Stimulated activated naive CD8-positive, alpha-beta T cell treated with anti-CD3 and anti-CD28 coated beads, Interleukin-15, Interleukin-2, amounts not matched to agents 100 U/mL and 50 U/mL, for 24 hours (primary cell): ENCODE data around the gene GSTM5.
A peak's percentile ranks its signal among the peaks of the same experiment; 100 is the strongest.
"Not testable (repeated sequence)": the region's sequence is repeated elsewhere in the genome, so short reads cannot be mapped to it uniquely, and the experiment has no call there.

Experiments
- ATAC-seq: fragments of 150-1000 bp; cut with Tn5 transposase; one replicate; pipeline ENCODE4 v1.10.0; 2021
- DNase-seq: peaks from one replicate; pipeline ENCODE4 v3.0.0; 2021

The GSTM5 gene

GRCh38 chr1:109697066-109697465 lies 15.0 kb upstream of the GSTM5 start:
- no peak for ATAC-seq
- no peak for DNase-seq

- not testable (repeated sequence) for DNase-seq, ATAC-seq
Measured at GRCh38 chr1:109697861-109698260, 14.2 kb upstream of the GSTM5 start.

- not testable (repeated sequence) for DNase-seq, ATAC-seq
Measured at GRCh38 chr1:109702940-109703339, 9.1 kb upstream of the GSTM5 start.

- no peak for ATAC-seq
- no peak for DNase-seq
Measured at GRCh38 chr1:109704173-109704572, 7.9 kb upstream of the GSTM5 start.

GRCh38 chr1:109705411-109705810 lies 6.6 kb upstream of the GSTM5 start:
- DNase-seq (no peak), ATAC-seq (no peak)

GRCh38 chr1:109708949-109709348 lies 3.1 kb upstream of the GSTM5 start:
- DNase-seq: not testable (repeated sequence)

GRCh38 chr1:109709822-109710221 lies 2.2 kb upstream of the GSTM5 start:
- not testable (repeated sequence) for DNase-seq, ATAC-seq

More at GRCh38 chr1:109708949-109709348, 3.1 kb upstream of the GSTM5 start:
- ATAC-seq: not testable (repeated sequence)

GRCh38 chr1:109712321-109712864 lies 342 bp downstream of the GSTM5 start:
- no peak for DNase-seq
- peak; percentile 14 for ATAC-seq

- ATAC-seq: no peak
- DNase-seq: no peak
Measured at GRCh38 chr1:109713636-109714035, 1.6 kb downstream of the GSTM5 start.

- ATAC-seq (no peak), DNase-seq (no peak)
Measured at GRCh38 chr1:109714661-109715372, 2.8 kb downstream of the GSTM5 start.

GRCh38 chr1:109716121-109716520 lies 4.1 kb downstream of the GSTM5 start:
- ATAC-seq (no peak), DNase-seq (no peak)

GRCh38 chr1:109716570-109717090 lies 4.6 kb downstream of the GSTM5 start:
- DNase-seq: no peak

GRCh38 chr1:109717729-109718128 lies 5.7 kb downstream of the GSTM5 start:
- ATAC-seq (no peak), DNase-seq (no peak)

More at GRCh38 chr1:109716570-109717090, 4.6 kb downstream of the GSTM5 start:
- no peak for ATAC-seq

- ATAC-seq (no peak), DNase-seq (no peak)
Measured at GRCh38 chr1:109718495-109718894, 6.4 kb downstream of the GSTM5 start.

GRCh38 chr1:109719337-109719837 lies 7.3 kb downstream of the GSTM5 start:
- no peak for DNase-seq
- no peak for ATAC-seq

GRCh38 chr1:109721042-109721441 lies 9.0 kb downstream of the GSTM5 start:
- DNase-seq (no peak), ATAC-seq (no peak)

GRCh38 chr1:109721971-109722370 lies 9.9 kb downstream of the GSTM5 start:
- DNase-seq (no peak), ATAC-seq (no peak)

- no peak for DNase-seq
- ATAC-seq: no peak
Measured at GRCh38 chr1:109722908-109723691, 11.0 kb downstream of the GSTM5 start.

GRCh38 chr1:109724933-109725332 lies 12.9 kb downstream of the GSTM5 start:
- DNase-seq (no peak), ATAC-seq (no peak)

- ATAC-seq (no peak), DNase-seq (no peak)
Measured at GRCh38 chr1:109725510-109725909, 13.5 kb downstream of the GSTM5 start.

GRCh38 chr1:109726007-109726406 lies 14.0 kb downstream of the GSTM5 start:
- DNase-seq: no peak
- ATAC-seq: no peak

- DNase-seq: no peak
- no peak for ATAC-seq
Measured at GRCh38 chr1:109726728-109727373, 14.8 kb downstream of the GSTM5 start.
